Panc1 (cell line): ENCODE measurements around the gene CEP85L. TPM values are rescaled to one million over a fixed set of nuclear protein-coding genes. Genes with fewer than 3 reads are reported as not detected.

ENCODE experiments used
- ATAC-seq: fragments of 200-7000 bp; cut with Tn5 transposase; 2 replicates; pipeline ENCODE4 v1.9.1; 2020; ENCODE audit warnings: mild to moderate bottlenecking, moderate library complexity
- BruUV-seq: library from RNA; stranded (reverse); fragments of 400-500 nt; replicated peaks from 2 replicates; lab custom pipeline; 2021; lab: Mats Ljungman, UMichigan
- CTCF ChIA-PET: fragments of 300-600 bp; sonication (Branson Sonifier 250); formaldehyde crosslinking; loops from one replicate; lab custom pipeline; 2022; ENCODE audit warnings: antibody characterized with exemption; lab: Charles Lee
- POLR2A ChIA-PET: fragments of 300-600 bp; sonication (Branson Sonifier 250); formaldehyde crosslinking; loops from one replicate; lab custom pipeline; 2022; ENCODE audit warnings: antibody characterized with exemption; lab: Charles Lee
- DNase-seq: peaks from one replicate; pipeline ENCODE4 v3.0.0-alpha.2; 2010; ENCODE audit warnings: low read depth, low spot score
- H3K27ac ChIP-seq: 2 replicates; pipeline ENCODE4 v1.5.1; 2011; ENCODE audit warnings: mild to moderate bottlenecking, low read length, inconsistent platforms
- H3K27me3 ChIP-seq: fragments of 200-500 bp; sonication (Bioruptor generic); 2 replicates; pipeline ENCODE4 v1.6.0; 2014; ENCODE audit warnings: low read length, inconsistent platforms; ENCODE audit not compliant: control insufficient read depth, insufficient read depth
- H3K36me3 ChIP-seq: fragments of 200-500 bp; sonication (Bioruptor generic); 2 replicates; pipeline ENCODE4 v1.5.1; 2014; ENCODE audit warnings: inconsistent platforms, mild to moderate bottlenecking, low read length, moderate library complexity; ENCODE audit not compliant: control insufficient read depth, insufficient read depth
- H3K4me1 ChIP-seq: 2 replicates; pipeline ENCODE4 v1.5.1; 2011; ENCODE audit warnings: inconsistent platforms, mild to moderate bottlenecking, low read length, moderate library complexity; ENCODE audit not compliant: control insufficient read depth, insufficient read depth
- H3K4me3 ChIP-seq, 2 experiments: 2 replicates each; pipeline ENCODE4 v1.5.1; 2011 to 2012; ENCODE audit warnings: low read depth in 2 of 2, low read length in 2 of 2, mild to moderate bottlenecking in 2 of 2, inconsistent platforms in 1 of 2, moderate library complexity in 1 of 2
- H3K9me3 ChIP-seq: fragments of 200-500 bp; sonication (Bioruptor generic); 2 replicates; pipeline ENCODE4 v1.5.1; 2014; ENCODE audit warnings: low read depth, mild to moderate bottlenecking, inconsistent platforms, low read length, moderate library complexity; ENCODE audit not compliant: control insufficient read depth, insufficient read depth
- CTCF ChIP-seq: fragments of 450-650 bp; IDR thresholded peaks from 2 replicates; pipeline ENCODE4 v1.5.1; 2017; ENCODE audit warnings: mild to moderate bottlenecking
- POLR2AphosphoS5 ChIP-seq: IDR thresholded peaks from 2 replicates; pipeline ENCODE4 v1.6.1; 2012; ENCODE audit warnings: mild to moderate bottlenecking, low read depth, low read length, moderate library complexity
- REST ChIP-seq, 2 experiments: IDR thresholded peaks; 2 replicates each; pipeline ENCODE4 v1.6.1; 2011 to 2012; ENCODE audit warnings: low read depth in 2 of 2, control low read depth in 1 of 2, low read length in 1 of 2, mild to moderate bottlenecking in 1 of 2, moderate library complexity in 1 of 2; ENCODE audit not compliant: insufficient read depth in 1 of 2
- SIN3A ChIP-seq: IDR thresholded peaks from 2 replicates; pipeline ENCODE4 v1.6.1; 2012; ENCODE audit warnings: low read depth, mild to moderate bottlenecking, low read length, moderate library complexity, borderline replicate concordance; ENCODE audit not compliant: insufficient read depth
- TCF7L2 ChIP-seq: IDR thresholded peaks from 2 replicates; pipeline ENCODE4 v1.6.1; 2011; ENCODE audit warnings: mild to moderate bottlenecking, low read depth, low read length, inconsistent platforms
- in situ Hi-C: cut with HindIII; loops from 2 replicates; pipeline ENCODE4 v1.10.0; 2016; ENCODE audit warnings: low sequenced_read_pairs, low pct_unique_long_range_greater_than_20kb
- intact Hi-C: fragments of 100-400 bp; cut with micrococcal nuclease; formaldehyde crosslinking; loops from one replicate; pipeline ENCODE4 v1.10.0; 2022; ENCODE audit not compliant: unreplicated experiment
- total RNA-seq: library from RNA; stranded (reverse); gene quantifications from one replicate; pipeline ENCODE4 v1.2.1, GENCODE V29; 2021; ENCODE audit not compliant: unreplicated experiment

CEP85L gene
- total RNA-seq, 1 experiment from 2014 or later: 6.7 TPM

GRCh38 chr6:118509009-118509617, 142.3 kb downstream of the CEP85L start:
- in situ Hi-C loops: no loop called here
- TF ChIP-seq TCF7L2 (no peak), CTCF (peak; percentile 87; the same call in 1 of the 2 replicates)

GRCh38 chr6:118507636-118508035, 143.8 kb downstream of the CEP85L start:
- ATAC-seq: no peak
- ChIA-PET CTCF (no interaction called here), POLR2A (no interaction called here)
- Histone ChIP-seq H3K36me3 (no peaks in the 10 kb centered on the region), H3K27ac (no peak overlapping the region), H3K4me1 (no peaks in the 10 kb centered on the region), H3K27me3 (no peaks in the 10 kb centered on the region), H3K9me3 (no peaks in the 10 kb centered on the region), H3K4me3 (no peak overlapping the region)
- intact Hi-C loops: loop anchor here (2.0 to 10.0 kb wide), 2 partner anchors 223 to 533 kb away; no protein-coding TSS in a partner anchor
- no TSS peak for BruUV-seq
- in situ Hi-C loops: no loop called here
- TF ChIP-seq SIN3A (no peak), CTCF (no peak), POLR2AphosphoS5 (no peak), TCF7L2 (no peak), REST (IDR thresholded peaks at IDR 0.05; ENCODE audit: insufficient read depth in 1 of 2, low read depth in 2 of 2, low read length in 1 of 2) (no peak)
- DNase-seq: no peak

More at GRCh38 chr6:118509009-118509617, 142.3 kb downstream of the CEP85L start:
- Histone ChIP-seq H3K4me3 (no peak overlapping the region), H3K27ac (no peak overlapping the region), H3K4me1 (no peaks in the 10 kb centered on the region), H3K9me3 (no peaks in the 10 kb centered on the region), H3K36me3 (no peaks in the 10 kb centered on the region), H3K27me3 (no peaks in the 10 kb centered on the region)
- DNase-seq (peak; percentile 32), ATAC-seq (no peak; the same call in 1 of the 2 replicates)
- intact Hi-C loops: loop anchor here (2.0 to 10.0 kb wide), 2 partner anchors 224 to 534 kb away; no protein-coding TSS in a partner anchor
- ChIA-PET POLR2A (no interaction called here), CTCF (no interaction called here)
- BruUV-seq: no TSS peak
